Breast epithelium (tissue), 3 donors: ENCODE measurements around the gene DUSP15.

Experiments
- CTCF ChIP-seq, 3 donors: fragments of 450-650 bp; IDR thresholded peaks; one replicate each; pipeline ENCODE4 v1.5.1; 2016 to 2017; ENCODE audit warnings: antibody characterized with exemption in 3 of 3, mild to moderate bottlenecking in 3 of 3, moderate library complexity in 3 of 3
- POLR2A ChIP-seq: fragments of 450-650 bp; IDR thresholded peaks from one replicate; pipeline ENCODE4 v1.6.1; 2016; ENCODE audit warnings: antibody characterized with exemption, mild to moderate bottlenecking, moderate library complexity

GRCh38 chr20:31913431-31914157, 43.3 kb upstream of the DUSP15 start:
- no peak for TF ChIP-seq CTCF (IDR thresholded peaks at IDR 0.05)
- TF ChIP-seq POLR2A: no peak
